Measurements from ENCODE around the gene USP9X. TPM values are rescaled to one million over a fixed set of nuclear protein-coding genes. Genes with fewer than 3 reads are reported as not detected.
A peak's percentile ranks its signal among the peaks of the same experiment; 100 is the strongest.
"Not testable (repeated sequence)": the region's sequence is repeated elsewhere in the genome, so short reads cannot be mapped to it uniquely, and the experiment has no call there.

Gene USP9X
- total RNA-seq, 1 donor from 2014 or later, result 60.0 TPM

DNA sequence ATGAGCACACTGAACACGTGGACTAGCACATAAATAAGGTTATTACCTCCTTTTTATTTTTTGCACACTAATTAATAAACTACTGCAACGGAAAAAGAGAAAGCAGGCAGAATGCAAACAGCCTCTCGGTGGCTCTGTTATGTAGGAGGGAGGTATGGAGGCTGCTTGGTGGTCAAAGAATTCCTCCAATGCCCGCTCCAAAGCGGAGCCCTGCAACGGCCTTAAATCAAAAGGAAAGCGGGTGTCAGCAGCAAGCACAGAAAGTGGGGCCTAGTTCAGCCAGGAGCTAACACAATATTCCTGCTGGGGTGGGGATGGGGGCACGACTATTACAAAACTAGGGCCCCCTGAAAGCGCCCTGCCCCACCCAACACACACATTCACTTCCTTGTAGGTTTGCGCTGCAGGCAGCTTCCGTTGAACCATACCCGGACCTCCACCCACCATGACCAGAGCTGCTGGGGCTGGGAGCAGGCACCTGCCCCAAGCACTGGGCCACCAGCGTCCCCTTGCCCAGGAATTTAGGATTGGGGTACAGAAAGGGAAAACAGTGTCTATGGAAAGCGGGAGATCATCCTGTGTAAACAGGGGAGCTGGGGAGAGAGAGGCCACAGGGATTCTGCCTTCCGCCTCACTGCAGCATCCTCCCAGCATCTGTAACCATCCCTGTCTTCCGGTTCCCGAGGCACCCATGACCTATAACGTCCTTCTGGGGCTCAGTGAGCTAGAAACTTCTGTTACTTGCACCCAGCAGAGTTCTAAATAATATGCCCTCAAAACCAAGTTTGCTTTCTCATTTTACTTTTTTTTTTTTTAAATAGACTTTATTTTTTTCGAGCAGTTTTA lies 191.6 kb downstream of the USP9X start:
- TF ChIP-seq, protein P1, sequence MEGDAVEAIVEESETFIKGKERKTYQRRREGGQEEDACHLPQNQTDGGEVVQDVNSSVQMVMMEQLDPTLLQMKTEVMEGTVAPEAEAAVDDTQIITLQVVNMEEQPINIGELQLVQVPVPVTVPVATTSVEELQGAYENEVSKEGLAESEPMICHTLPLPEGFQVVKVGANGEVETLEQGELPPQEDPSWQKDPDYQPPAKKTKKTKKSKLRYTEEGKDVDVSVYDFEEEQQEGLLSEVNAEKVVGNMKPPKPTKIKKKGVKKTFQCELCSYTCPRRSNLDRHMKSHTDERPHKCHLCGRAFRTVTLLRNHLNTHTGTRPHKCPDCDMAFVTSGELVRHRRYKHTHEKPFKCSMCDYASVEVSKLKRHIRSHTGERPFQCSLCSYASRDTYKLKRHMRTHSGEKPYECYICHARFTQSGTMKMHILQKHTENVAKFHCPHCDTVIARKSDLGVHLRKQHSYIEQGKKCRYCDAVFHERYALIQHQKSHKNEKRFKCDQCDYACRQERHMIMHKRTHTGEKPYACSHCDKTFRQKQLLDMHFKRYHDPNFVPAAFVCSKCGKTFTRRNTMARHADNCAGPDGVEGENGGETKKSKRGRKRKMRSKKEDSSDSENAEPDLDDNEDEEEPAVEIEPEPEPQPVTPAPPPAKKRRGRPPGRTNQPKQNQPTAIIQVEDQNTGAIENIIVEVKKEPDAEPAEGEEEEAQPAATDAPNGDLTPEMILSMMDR (conservative IDR thresholded peaks at IDR 0.05), result no peak
- Mint-ChIP-seq H3K27me3 (ENCODE audit: low read depth) (no peaks in the 10 kb centered on the region), H3K36me3 (ENCODE audit: low read depth) (no peaks in the 10 kb centered on the region), H3K27ac (ENCODE audit: unreplicated experiment) (no peak overlapping the region), H3K4me1 (peaks cover 4% of the 10 kb centered on the region), H3K4me3 (peak overlapping the region; percentile 72), H3K9me3 (peaks cover 3% of the 10 kb centered on the region)
- no peak for DNase-seq (ENCODE audit: low read depth, low spot score)

DNA sequence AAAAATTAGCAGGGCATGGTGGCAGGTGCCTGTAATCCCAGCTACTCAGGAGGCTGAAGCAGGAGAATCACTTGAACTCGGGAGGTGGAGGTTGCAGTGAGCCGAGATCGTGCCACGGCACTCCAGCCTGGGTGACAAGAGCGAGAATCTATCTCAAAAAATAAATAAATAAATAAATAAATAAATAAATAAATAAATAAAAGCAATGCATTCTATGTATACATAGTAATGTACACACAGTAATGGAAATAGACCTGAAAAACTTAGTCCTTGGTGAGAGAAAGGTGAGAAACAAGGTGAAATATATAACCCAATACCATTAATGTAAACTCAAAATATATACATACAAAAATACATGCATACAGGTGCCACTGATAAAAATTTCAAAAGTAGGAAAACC lies 197.1 kb downstream of the USP9X start:
- H3K4me1 Mint-ChIP-seq; H3K27ac Mint-ChIP-seq (ENCODE audit: unreplicated experiment); H3K4me3 Mint-ChIP-seq: not testable (repeated sequence)

DNA sequence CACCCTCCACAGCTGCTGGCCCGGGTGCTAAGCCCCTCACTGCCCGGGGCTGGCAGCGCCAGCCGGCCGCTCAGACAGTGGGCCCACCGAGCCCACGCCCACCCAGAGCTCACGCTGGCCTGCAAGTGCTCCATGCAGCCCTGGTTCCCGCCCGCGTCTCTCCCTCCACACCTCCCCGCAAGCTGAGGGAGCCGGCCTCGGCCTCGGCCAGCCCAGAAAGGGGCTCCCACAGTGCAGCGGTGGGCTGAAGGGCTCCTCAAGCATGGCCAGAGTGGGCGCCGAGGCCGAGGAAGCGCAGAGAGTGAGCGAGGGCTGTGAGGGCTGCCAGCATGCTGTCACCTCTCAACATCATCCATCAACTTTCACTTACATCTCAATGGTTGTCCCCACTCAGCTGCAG lies 200.7 kb downstream of the USP9X start:
- not testable (repeated sequence) for H3K4me3 Mint-ChIP-seq; DNase-seq (ENCODE audit: low read depth, low spot score); H3K27me3 Mint-ChIP-seq (ENCODE audit: low read depth); H3K4me1 Mint-ChIP-seq; H3K9me3 Mint-ChIP-seq; H3K36me3 Mint-ChIP-seq (ENCODE audit: low read depth); H3K27ac Mint-ChIP-seq (ENCODE audit: unreplicated experiment)

More for the DNA sequence above, 197.1 kb downstream of the USP9X start:
- not testable (repeated sequence) for DNase-seq (ENCODE audit: low read depth, low spot score); H3K9me3 Mint-ChIP-seq; H3K27me3 Mint-ChIP-seq (ENCODE audit: low read depth); H3K36me3 Mint-ChIP-seq (ENCODE audit: low read depth)

Other genes with a start within 250 kb of the USP9X start
- 300 and 308 TPM in 2 replicates for gene DDX3X, start 248.7 kb downstream of the USP9X start, total RNA-seq

Data from neural crest cell (in vitro differentiated cells).